Uterus (tissue), 4 donors: ENCODE data around the gene ZSWIM5. TPM values are rescaled to one million over a fixed set of nuclear protein-coding genes. Genes with fewer than 3 reads are reported as not detected.

Source experiments
- DNase-seq, 2 donors: peaks; one replicate each; pipeline ENCODE4 v3.0.0-alpha.2; 2019 to 2020
- H3K27ac ChIP-seq, 2 donors: fragments of 200-600 bp; sonication (generic); 1 replicate in 1 of 2; 2 replicates in 1 of 2; pipeline ENCODE4 v1.5.1; 2016 to 2018
- H3K27me3 ChIP-seq, 2 donors: fragments of 200-600 bp; sonication (generic); one replicate each; pipeline ENCODE4 v1.5.1; 2018 to 2019; ENCODE audit warnings: control low read depth in 1 of 2
- H3K36me3 ChIP-seq, 2 donors: fragments of 200-600 bp; sonication (generic); one replicate each; pipeline ENCODE4 v1.5.1; 2019; ENCODE audit warnings: control low read depth in 1 of 2
- H3K4me1 ChIP-seq, 2 donors: fragments of 200-600 bp; sonication (generic); one replicate each; pipeline ENCODE4 v1.5.1; 2018 to 2019; ENCODE audit warnings: control low read depth in 1 of 2
- H3K4me3 ChIP-seq, 2 donors: fragments of 200-600 bp; sonication (generic); 1 replicate in 1 of 2; 2 replicates in 1 of 2; pipeline ENCODE4 v1.5.1; 2018 to 2019; ENCODE audit warnings: mild to moderate bottlenecking in 1 of 2
- H3K9me3 ChIP-seq, 2 donors: fragments of 200-600 bp; sonication (generic); one replicate each; pipeline ENCODE4 v1.5.1; 2019; ENCODE audit warnings: control low read depth in 1 of 2
- POLR2A ChIP-seq, 2 donors: fragments of 450-650 bp; IDR thresholded peaks; one replicate each; pipeline ENCODE4 v1.6.1; 2016; ENCODE audit warnings: antibody characterized with exemption in 2 of 2, mild to moderate bottlenecking in 1 of 2, moderate library complexity in 1 of 2
- intact Hi-C: fragments of 100-400 bp; cut with DNase I; formaldehyde crosslinking; loops from one replicate; pipeline ENCODE4 v1.15.1; 2023; ENCODE audit warnings: low total_unique reads
- total RNA-seq, 4 donors: library from RNA; depleted of rRNA in 3 of 4; stranded (reverse); fragments of >200 nt in 3 of 4; gene quantifications; one replicate each; pipeline versions ENCODE4 v1.1.0 to v1.2.4, GENCODE V29; 2014 to 2023
- TF ChIP-seq, protein P1 (sequence below), 4 experiments: fragments of 200-600 bp in 2 of 4; fragments of 450-650 bp in 2 of 4; sonication (generic) in 2 of 4; IDR thresholded peaks; one replicate each; pipeline ENCODE4 v1.5.1; 2016 to 2019; ENCODE audit warnings: antibody characterized with exemption in 4 of 4, mild to moderate bottlenecking in 2 of 4, moderate library complexity in 1 of 4
- donor health status: DM: yes; HTN: yes; CAD: no.

Gene ZSWIM5
- total RNA-seq, 4 donors from 2014 or later = 1.5 to 6.6 (median 3.6) TPM

- DNase-seq = no peak
- Histone ChIP-seq H3K4me3 (no peak overlapping the region), H3K4me1 (no peaks in the 10 kb centered on the region), H3K27me3 (no peaks in the 10 kb centered on the region), H3K9me3 (no peaks in the 10 kb centered on the region), H3K27ac (no peak overlapping the region), H3K36me3 (no peaks in the 10 kb centered on the region)
- no peak for TF ChIP-seq POLR2A (IDR thresholded peaks at IDR 0.05)
- TF ChIP-seq, protein P1, sequence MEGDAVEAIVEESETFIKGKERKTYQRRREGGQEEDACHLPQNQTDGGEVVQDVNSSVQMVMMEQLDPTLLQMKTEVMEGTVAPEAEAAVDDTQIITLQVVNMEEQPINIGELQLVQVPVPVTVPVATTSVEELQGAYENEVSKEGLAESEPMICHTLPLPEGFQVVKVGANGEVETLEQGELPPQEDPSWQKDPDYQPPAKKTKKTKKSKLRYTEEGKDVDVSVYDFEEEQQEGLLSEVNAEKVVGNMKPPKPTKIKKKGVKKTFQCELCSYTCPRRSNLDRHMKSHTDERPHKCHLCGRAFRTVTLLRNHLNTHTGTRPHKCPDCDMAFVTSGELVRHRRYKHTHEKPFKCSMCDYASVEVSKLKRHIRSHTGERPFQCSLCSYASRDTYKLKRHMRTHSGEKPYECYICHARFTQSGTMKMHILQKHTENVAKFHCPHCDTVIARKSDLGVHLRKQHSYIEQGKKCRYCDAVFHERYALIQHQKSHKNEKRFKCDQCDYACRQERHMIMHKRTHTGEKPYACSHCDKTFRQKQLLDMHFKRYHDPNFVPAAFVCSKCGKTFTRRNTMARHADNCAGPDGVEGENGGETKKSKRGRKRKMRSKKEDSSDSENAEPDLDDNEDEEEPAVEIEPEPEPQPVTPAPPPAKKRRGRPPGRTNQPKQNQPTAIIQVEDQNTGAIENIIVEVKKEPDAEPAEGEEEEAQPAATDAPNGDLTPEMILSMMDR (IDR thresholded peaks at IDR 0.05) = no peak
- intact Hi-C loops = no loop called here
Observed at GRCh38 chr1:45026446-45026845, 180.0 kb downstream of the ZSWIM5 start.

DNA sequence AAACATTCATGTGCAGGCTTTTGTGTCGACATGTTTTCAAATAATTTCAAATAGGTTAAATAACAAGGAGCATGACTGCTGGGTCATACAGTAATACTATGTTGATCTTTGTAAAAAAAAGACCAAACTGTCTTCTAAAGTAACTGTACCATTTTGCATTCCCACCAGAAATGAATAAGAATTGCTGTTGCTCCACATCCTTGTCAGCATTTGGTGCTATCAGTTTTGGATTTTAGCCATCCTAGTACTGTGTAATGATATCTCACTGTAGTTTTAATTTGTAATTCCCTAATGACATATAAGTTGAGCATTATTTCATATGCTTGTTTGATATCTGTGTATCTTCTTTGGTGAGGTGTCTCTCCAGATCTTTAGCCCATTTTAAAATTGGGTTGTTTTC is 182.7 kb downstream of the ZSWIM5 start:
- Histone ChIP-seq H3K27ac (no peak overlapping the region), H3K27me3 (no peaks in the 10 kb centered on the region), H3K9me3 (no peaks in the 10 kb centered on the region), H3K4me1 (no peaks in the 10 kb centered on the region), H3K36me3 (no peaks in the 10 kb centered on the region), H3K4me3 (no peak overlapping the region)
- no peak for TF ChIP-seq POLR2A (IDR thresholded peaks at IDR 0.05)
- TF ChIP-seq, protein P1 (IDR thresholded peaks at IDR 0.05) = no peak
- no peak for DNase-seq
- intact Hi-C loops = no loop called here

- intact Hi-C loops = no loop called here
- peak in 1 of 2 donors; percentile 28 for DNase-seq
- no peak for TF ChIP-seq POLR2A (IDR thresholded peaks at IDR 0.05)
- TF ChIP-seq, protein P1 (IDR thresholded peaks at IDR 0.05) = peak; percentile 26 to 53 (median 42)
- Histone ChIP-seq H3K9me3 (no peaks in the 10 kb centered on the region), H3K36me3 (no peaks in the 10 kb centered on the region), H3K4me3 (no peak overlapping the region), H3K27me3 (no peaks in the 10 kb centered on the region), H3K4me1 (no peaks in the 10 kb centered on the region), H3K27ac (no peak overlapping the region)
Observed at GRCh38 chr1:45018599-45019230, 187.7 kb downstream of the ZSWIM5 start.

DNA sequence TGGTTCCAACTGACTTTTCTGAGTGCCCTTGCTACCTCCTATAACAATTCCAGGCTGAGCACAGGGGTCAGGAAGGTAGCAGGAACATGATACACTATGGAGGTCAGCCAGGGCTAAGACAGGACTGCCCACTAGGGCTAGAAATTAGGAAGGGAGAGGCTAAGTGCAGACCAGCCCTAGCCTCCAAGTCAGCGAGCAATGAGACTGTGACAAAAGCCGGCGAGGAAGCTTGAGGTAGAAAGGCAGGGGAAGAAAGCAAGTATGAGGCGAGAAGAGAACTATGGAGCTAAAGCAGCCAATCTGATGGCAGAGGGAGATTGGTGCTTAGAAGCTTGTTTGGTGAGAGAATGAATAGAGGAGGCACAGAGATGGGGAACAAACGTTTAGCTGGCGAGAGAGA is 189.6 kb downstream of the ZSWIM5 start:
- no peaks in the 10 kb centered on the region for H3K27me3 ChIP-seq
- no peaks in the 10 kb centered on the region for H3K4me1 ChIP-seq
- H3K27ac ChIP-seq = no peak overlapping the region
- intact Hi-C loops = no loop called here
- no peaks in the 10 kb centered on the region for H3K36me3 ChIP-seq
- H3K4me3 ChIP-seq = no peak overlapping the region
- H3K9me3 ChIP-seq = no peaks in the 10 kb centered on the region
- no peak for DNase-seq
- TF ChIP-seq POLR2A (IDR thresholded peaks at IDR 0.05) = no peak

DNA sequence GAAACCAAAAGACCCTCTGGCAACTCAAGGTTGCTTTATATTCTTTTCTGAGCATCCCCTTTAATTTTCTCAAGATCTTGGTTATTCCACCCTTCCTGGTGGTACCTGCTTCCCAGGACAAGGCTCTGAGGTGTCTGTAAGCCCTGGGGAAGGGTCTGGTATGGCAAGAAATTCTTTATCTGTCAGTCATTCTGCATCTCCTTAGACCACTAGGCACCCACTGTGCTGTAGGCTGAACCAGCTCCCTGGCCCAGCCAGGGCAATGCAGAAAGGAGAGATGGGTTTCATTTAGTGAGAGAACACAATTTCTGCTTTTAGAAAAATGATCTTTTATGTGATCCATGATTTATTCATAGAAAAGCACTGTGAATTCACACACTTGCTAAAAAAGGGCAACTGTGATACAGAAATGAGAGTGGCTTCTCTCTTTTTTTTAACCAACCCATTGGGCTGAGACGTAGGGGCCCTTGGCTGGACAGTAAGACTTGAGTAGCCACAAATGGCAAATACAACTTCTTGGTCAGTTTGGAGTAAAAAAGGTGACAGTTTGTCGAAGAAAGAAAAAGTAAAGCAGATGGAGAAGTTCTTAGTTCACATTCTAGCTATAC is 190.2 kb downstream of the ZSWIM5 start:
- Histone ChIP-seq H3K9me3 (no peaks in the 10 kb centered on the region), H3K27me3 (no peaks in the 10 kb centered on the region), H3K4me3 (no peak overlapping the region), H3K27ac (no peak overlapping the region), H3K36me3 (no peaks in the 10 kb centered on the region), H3K4me1 (no peaks in the 10 kb centered on the region)
- intact Hi-C loops = no loop called here
- no peak for DNase-seq
- TF ChIP-seq, protein P1 (IDR thresholded peaks at IDR 0.05) = no peak
- TF ChIP-seq POLR2A (IDR thresholded peaks at IDR 0.05) = no peak
